Skeletal muscle satellite cell (primary cell): ENCODE results near the gene IL17B.
"Not testable (repeated sequence)": the region's sequence is repeated elsewhere in the genome, so short reads cannot be mapped to it uniquely, and the experiment has no call there.

Experiments
- H3K27me3 ChIP-seq: 2 replicates; pipeline ENCODE4 v1.7.0; 2013; ENCODE audit warnings: low read length; ENCODE audit not compliant: control insufficient read depth, insufficient read depth
- H3K36me3 ChIP-seq: 2 replicates; pipeline ENCODE4 v1.7.0; 2013; ENCODE audit warnings: mild to moderate bottlenecking, control low read depth, low read length; ENCODE audit not compliant: insufficient read depth
- H3K4me1 ChIP-seq: 2 replicates; pipeline ENCODE4 v1.7.0; 2013; ENCODE audit warnings: low read length; ENCODE audit not compliant: control insufficient read depth, insufficient read depth
- H3K4me2 ChIP-seq: 2 replicates; pipeline ENCODE4 v1.7.0; 2013; ENCODE audit warnings: mild to moderate bottlenecking, low read length
- H3K4me3 ChIP-seq: 2 replicates; pipeline ENCODE4 v1.7.0; 2013; ENCODE audit warnings: low read length
- H3K9ac ChIP-seq: 2 replicates; pipeline ENCODE4 v1.7.0; 2013; ENCODE audit warnings: mild to moderate bottlenecking, low read depth, low read length, moderate library complexity
- H3K9me3 ChIP-seq: replicated peaks from 2 replicates; pipeline ENCODE4 v1.7.0; 2013; ENCODE audit warnings: mild to moderate bottlenecking, control low read depth, low read length

The IL17B gene

DNA sequence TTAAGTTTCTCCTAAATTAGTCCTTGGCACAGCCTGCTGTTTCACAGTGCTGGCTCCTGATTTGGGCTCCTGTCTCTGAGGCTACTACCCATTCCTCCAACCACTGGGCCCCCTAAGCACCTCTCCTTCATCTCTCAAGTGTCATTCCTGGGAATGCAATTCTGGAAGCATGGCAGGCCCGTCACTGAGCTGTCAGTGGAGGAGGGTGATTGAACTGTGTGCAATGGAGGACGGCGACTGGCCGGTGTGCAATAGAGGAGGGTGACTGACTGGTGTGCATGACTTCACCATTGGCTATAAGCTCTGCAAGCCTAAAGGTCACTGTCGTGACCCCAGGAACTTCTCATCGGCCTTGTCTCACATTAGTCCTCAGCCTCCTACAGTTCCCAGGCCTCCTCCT lies 12.4 kb upstream of the IL17B start:
- H3K27me3 ChIP-seq, result no peaks in the 10 kb centered on the region
- no peak overlapping the region for H3K4me2 ChIP-seq
- no peak overlapping the region for H3K9ac ChIP-seq
- H3K36me3 ChIP-seq, result no peaks in the 10 kb centered on the region
- H3K9me3 ChIP-seq, result no peaks in the 10 kb centered on the region
- H3K4me3 ChIP-seq, result no peak overlapping the region
- peaks cover 6% of the 10 kb centered on the region for H3K4me1 ChIP-seq

- not testable (repeated sequence) for H3K9me3 ChIP-seq, H3K36me3 ChIP-seq, H3K4me1 ChIP-seq, H3K4me3 ChIP-seq, H3K4me2 ChIP-seq, H3K27me3 ChIP-seq, H3K9ac ChIP-seq
Measured at GRCh38 chr5:149391076-149391475, 12.0 kb upstream of the IL17B start.

DNA sequence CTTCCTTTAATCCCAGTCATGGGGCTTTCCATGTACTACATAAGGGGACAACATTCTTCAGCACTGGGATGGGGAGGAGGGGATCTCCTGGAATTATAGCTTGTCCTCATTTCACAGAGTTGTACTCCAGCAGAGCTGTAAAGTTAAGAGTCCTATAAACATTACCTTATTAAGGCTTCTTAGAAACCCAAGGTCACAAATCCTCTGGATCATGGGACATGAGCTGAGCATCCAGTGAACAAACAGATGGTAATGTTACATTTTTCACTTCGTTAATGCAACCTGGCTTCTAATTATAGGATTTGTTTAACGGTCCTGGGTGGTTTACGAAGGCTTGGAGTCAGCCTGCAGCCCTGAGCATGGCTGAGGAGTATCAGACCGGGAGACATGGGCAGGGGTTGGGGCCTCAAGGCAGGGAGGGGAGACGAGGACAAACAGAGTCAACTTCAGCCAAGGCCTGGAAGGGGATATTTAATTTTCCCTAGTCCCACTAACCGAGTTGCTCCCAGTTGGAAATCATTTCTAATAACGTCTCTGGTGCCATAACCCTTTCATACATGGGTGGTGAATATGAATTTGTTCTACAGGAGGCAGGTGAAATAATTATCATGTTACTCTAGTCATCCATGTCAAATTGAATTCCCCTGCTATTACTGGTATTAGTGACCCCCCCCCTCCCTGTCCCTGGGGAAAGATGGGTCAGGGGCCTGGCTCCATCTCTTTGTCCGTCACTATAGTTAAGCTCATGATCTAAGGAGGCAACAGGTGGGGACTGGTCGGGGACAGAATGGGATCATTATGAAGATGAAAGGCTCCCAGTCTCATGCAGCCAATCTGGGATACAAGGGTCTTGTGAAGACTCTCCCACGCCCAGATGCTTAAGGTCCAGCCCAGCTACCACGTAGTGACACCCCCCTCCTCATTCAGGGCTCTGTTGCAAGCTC lies 10.7 kb upstream of the IL17B start:
- Histone ChIP-seq H3K36me3 (no peaks in the 10 kb centered on the region), H3K27me3 (no peaks in the 10 kb centered on the region), H3K9ac (no peak overlapping the region), H3K4me1 (peaks cover 6% of the 10 kb centered on the region), H3K9me3 (no peaks in the 10 kb centered on the region), H3K4me2 (no peak overlapping the region), H3K4me3 (no peak overlapping the region)

DNA sequence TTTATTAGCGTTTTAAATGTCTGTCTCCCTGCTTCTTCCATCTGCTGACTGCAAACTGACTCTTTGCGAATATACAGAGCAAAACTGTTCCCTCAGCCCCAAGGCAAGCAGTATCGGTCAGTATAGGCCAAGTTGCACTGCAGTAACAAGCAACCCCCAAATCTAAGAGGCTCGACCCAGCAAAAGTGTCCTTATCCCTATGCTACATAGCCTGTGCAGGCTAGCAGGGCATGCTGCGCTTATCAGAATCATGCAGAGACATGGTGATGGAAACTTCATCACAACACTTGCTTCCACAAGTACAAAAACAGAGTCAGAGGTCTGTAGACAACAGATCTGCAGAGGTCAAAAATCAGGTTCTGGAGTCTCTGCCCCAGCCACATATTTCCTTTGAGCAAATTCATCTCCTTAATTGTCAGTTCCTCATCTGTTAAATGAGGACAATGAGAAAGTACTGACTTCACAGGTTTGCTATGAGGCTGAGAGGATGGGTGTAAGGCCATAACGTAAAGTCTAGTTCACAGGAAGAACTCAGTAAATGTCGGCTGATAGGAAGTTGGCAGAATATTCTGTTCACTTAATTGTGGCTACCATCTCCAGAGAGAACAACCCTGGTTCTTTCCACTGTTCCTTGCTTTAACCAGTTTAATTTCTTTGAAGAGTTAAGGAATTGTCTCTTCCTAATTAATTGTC lies 9.6 kb upstream of the IL17B start:
- H3K36me3 ChIP-seq, result no peaks in the 10 kb centered on the region
- H3K9ac ChIP-seq, result no peak overlapping the region
- no peaks in the 10 kb centered on the region for H3K9me3 ChIP-seq
- peaks cover 6% of the 10 kb centered on the region for H3K4me1 ChIP-seq
- H3K27me3 ChIP-seq, result no peaks in the 10 kb centered on the region
- no peak overlapping the region for H3K4me2 ChIP-seq
- no peak overlapping the region for H3K4me3 ChIP-seq

GRCh38 chr5:149387982-149388381 lies 8.9 kb upstream of the IL17B start:
- Histone ChIP-seq H3K4me3 (no peak overlapping the region), H3K9me3 (no peaks in the 10 kb centered on the region), H3K9ac (no peak overlapping the region), H3K4me1 (peaks cover 6% of the 10 kb centered on the region), H3K36me3 (no peaks in the 10 kb centered on the region), H3K4me2 (no peak overlapping the region), H3K27me3 (no peaks in the 10 kb centered on the region)

- Histone ChIP-seq H3K4me1 (peaks cover 6% of the 10 kb centered on the region), H3K9me3 (no peaks in the 10 kb centered on the region), H3K9ac (no peak overlapping the region)
Measured at GRCh38 chr5:149387081-149387631, 8.1 kb upstream of the IL17B start.

GRCh38 chr5:149386166-149386565 lies 7.1 kb upstream of the IL17B start:
- Histone ChIP-seq H3K4me3 (no peak overlapping the region), H3K9me3 (no peaks in the 10 kb centered on the region), H3K9ac (no peak overlapping the region), H3K4me2 (no peak overlapping the region), H3K36me3 (no peaks in the 10 kb centered on the region), H3K27me3 (no peaks in the 10 kb centered on the region), H3K4me1 (peaks cover 6% of the 10 kb centered on the region)

More at GRCh38 chr5:149387081-149387631, 8.1 kb upstream of the IL17B start:
- Histone ChIP-seq H3K27me3 (no peaks in the 10 kb centered on the region), H3K36me3 (no peaks in the 10 kb centered on the region), H3K4me3 (no peak overlapping the region), H3K4me2 (no peak overlapping the region)

GRCh38 chr5:149383399-149383798 lies 4.3 kb upstream of the IL17B start:
- Histone ChIP-seq H3K27me3 (peaks cover 8% of the 10 kb centered on the region), H3K4me2 (no peak overlapping the region), H3K4me1 (peaks cover 6% of the 10 kb centered on the region), H3K9me3 (no peaks in the 10 kb centered on the region), H3K9ac (no peak overlapping the region), H3K4me3 (no peak overlapping the region), H3K36me3 (no peaks in the 10 kb centered on the region)

GRCh38 chr5:149382517-149383220 lies 3.6 kb upstream of the IL17B start:
- Histone ChIP-seq H3K36me3 (no peaks in the 10 kb centered on the region), H3K9ac (no peak overlapping the region), H3K4me3 (no peak overlapping the region), H3K4me1 (peaks cover under 1% of the 10 kb centered on the region), H3K4me2 (no peak overlapping the region), H3K27me3 (peaks cover 12% of the 10 kb centered on the region), H3K9me3 (no peaks in the 10 kb centered on the region)

DNA sequence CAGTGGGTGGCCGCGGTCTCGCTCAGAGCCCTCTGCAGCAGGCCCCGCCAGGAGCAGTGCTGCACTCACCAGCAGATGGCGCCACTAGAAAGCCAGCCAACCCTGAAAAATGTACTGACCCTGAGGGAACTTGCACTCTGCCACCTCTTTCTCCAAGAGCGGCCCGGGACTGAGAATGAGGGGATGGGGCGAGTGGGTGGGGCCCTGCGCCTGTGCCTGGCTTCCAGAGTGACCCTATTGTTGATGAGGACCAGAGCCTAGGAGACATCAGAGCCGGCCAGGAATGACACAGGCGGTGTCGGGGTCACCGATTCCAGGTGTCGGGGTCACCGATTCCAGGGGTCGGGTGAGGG lies 2.9 kb upstream of the IL17B start:
- Histone ChIP-seq H3K9me3 (no peaks in the 10 kb centered on the region), H3K36me3 (no peaks in the 10 kb centered on the region), H3K4me3 (no peak overlapping the region), H3K4me2 (no peak overlapping the region), H3K9ac (no peak overlapping the region), H3K27me3 (peaks cover 12% of the 10 kb centered on the region), H3K4me1 (no peaks in the 10 kb centered on the region)

- Histone ChIP-seq H3K4me2 (no peak overlapping the region), H3K4me1 (no peaks in the 10 kb centered on the region), H3K4me3 (no peak overlapping the region), H3K27me3 (peaks cover 12% of the 10 kb centered on the region), H3K36me3 (no peaks in the 10 kb centered on the region), H3K9ac (no peak overlapping the region), H3K9me3 (no peaks in the 10 kb centered on the region)
Measured at GRCh38 chr5:149381261-149381985, 2.3 kb upstream of the IL17B start.
